Caco-2 (cell line): ENCODE data around the gene SPEM2. TPM values are rescaled to one million over a fixed set of nuclear protein-coding genes. Genes with fewer than 3 reads are reported as not detected.
A peak's percentile ranks its signal among the peaks of the same experiment; 100 is the strongest.

ENCODE experiments used
- BruUV-seq: library from RNA; stranded (reverse); fragments of 400-500 nt; replicated peaks from 2 replicates; lab custom pipeline; 2021; lab: Mats Ljungman, UMichigan
- CTCF ChIA-PET: fragments of 300-600 bp; sonication (Branson Sonifier 250); formaldehyde crosslinking; loops from one replicate; lab custom pipeline; 2022; ENCODE audit warnings: antibody characterized with exemption; lab: Charles Lee
- POLR2A ChIA-PET: fragments of 300-600 bp; sonication (Branson Sonifier 250); formaldehyde crosslinking; loops from one replicate; lab custom pipeline; 2022; ENCODE audit warnings: antibody characterized with exemption; lab: Charles Lee
- DNase-seq, 2 experiments: peaks; one replicate each; pipeline versions ENCODE4 v3.0.0 to v3.0.0-alpha.2; 2020 to 2022
- H3K27me3 ChIP-seq: replicated peaks from 2 replicates; pipeline ENCODE4 v1.6.0; 2011; ENCODE audit warnings: low read length; ENCODE audit not compliant: control insufficient read depth, insufficient read depth
- H3K36me3 ChIP-seq: 2 replicates; pipeline ENCODE4 v1.5.1; 2011; ENCODE audit warnings: low read length; ENCODE audit not compliant: control insufficient read depth, insufficient read depth
- H3K4me1 ChIP-seq: fragments of 250-450 bp; sonication (Bioruptor Pico); 2 replicates; pipeline ENCODE4 v1.5.1; 2020; ENCODE audit warnings: mild to moderate bottlenecking
- H3K4me3 ChIP-seq: 2 replicates; pipeline ENCODE4 v1.5.1; 2011; ENCODE audit warnings: low read depth, mild to moderate bottlenecking, control low read depth, low read length
- H3K9me3 ChIP-seq: fragments of 250-450 bp; sonication (Bioruptor Pico); 2 replicates; pipeline ENCODE4 v1.5.1; 2020; ENCODE audit warnings: mild to moderate bottlenecking, moderate library complexity
- H3K27ac Mint-ChIP-seq: one replicate; pipeline ENCODE4 v1.8.0; 2022; ENCODE audit warnings: mixed read lengths; ENCODE audit not compliant: unreplicated experiment
- H3K27me3 Mint-ChIP-seq: one replicate; pipeline ENCODE4 v1.8.0; 2022; ENCODE audit warnings: mixed read lengths; ENCODE audit not compliant: insufficient read depth, unreplicated experiment
- H3K36me3 Mint-ChIP-seq: one replicate; pipeline ENCODE4 v1.8.0; 2022; ENCODE audit warnings: mild to moderate bottlenecking, mixed read lengths; ENCODE audit not compliant: insufficient read depth, unreplicated experiment
- H3K4me1 Mint-ChIP-seq: one replicate; pipeline ENCODE4 v1.8.0; 2022; ENCODE audit warnings: low read depth, mixed read lengths; ENCODE audit not compliant: unreplicated experiment
- H3K4me3 Mint-ChIP-seq: one replicate; pipeline ENCODE4 v1.8.0; 2022; ENCODE audit warnings: mild to moderate bottlenecking, moderate library complexity, mixed read lengths; ENCODE audit not compliant: unreplicated experiment
- H3K9me3 Mint-ChIP-seq: one replicate; pipeline ENCODE4 v1.8.0; 2022; ENCODE audit warnings: mixed read lengths; ENCODE audit not compliant: unreplicated experiment
- intact Hi-C: fragments of 100-400 bp; cut with micrococcal nuclease; formaldehyde crosslinking; loops from one replicate; pipeline ENCODE4 v1.10.0; 2022; ENCODE audit not compliant: unreplicated experiment
- total RNA-seq: library from RNA; stranded (reverse); gene quantifications from 2 replicates; pipeline ENCODE4 v1.2.3, GENCODE V29; 2022
- TF ChIP-seq, protein P1 (sequence below), 2 experiments: fragments of 200-600 bp in 1 of 2; IDR thresholded peaks; 1 replicate in 1 of 2; 2 replicates in 1 of 2; pipeline versions ENCODE4 v1.5.1 to v1.8.0; 2011 to 2022; ENCODE audit warnings: antibody characterized with exemption in 1 of 2, control low read depth in 1 of 2, inconsistent platforms in 1 of 2, low read depth in 1 of 2, low read length in 1 of 2, mild to moderate bottlenecking in 1 of 2, moderate library complexity in 1 of 2; ENCODE audit not compliant: insufficient read depth in 1 of 2, severe bottlenecking in 1 of 2, unreplicated experiment in 1 of 2

The SPEM2 gene
- total RNA-seq, 1 experiment from 2014 or later, result not detected

DNA sequence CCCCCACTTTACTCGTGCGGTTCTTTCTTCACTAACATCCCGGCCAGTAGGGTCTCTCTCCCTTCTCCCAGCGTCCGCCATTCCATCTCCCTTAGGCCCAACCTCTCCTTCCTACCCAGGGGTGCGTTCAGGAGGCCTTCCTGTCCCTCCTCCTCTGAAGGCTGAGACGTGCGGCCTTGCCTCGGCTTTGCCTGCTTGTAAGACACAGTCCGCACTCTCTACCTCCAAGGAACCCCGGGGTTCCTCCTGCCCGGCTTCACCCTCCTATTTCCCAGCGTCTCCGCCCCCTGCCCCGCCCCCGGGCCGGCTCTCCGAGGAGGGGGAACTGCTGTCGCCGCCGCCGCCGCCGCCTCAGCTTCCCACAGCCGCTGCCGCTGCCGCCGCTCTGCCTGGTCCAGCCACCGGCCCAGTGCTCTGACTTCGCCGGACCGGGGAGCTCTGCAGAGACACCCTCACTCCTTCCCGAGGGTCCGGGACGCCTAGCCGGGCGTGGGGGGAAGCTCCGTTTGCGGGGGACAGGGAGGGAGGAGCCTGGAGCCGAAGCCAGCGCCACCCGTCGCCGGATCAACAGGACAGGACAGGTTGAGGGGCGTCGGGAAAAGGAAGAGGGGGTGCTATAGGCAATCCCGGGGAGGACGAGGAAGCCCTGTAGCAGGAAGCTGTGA lies 12.7 kb downstream of the SPEM2 start:
- H3K4me1 Mint-ChIP-seq, result peaks cover 6% of the 10 kb centered on the region
- no peaks in the 10 kb centered on the region for H3K27me3 Mint-ChIP-seq
- no peaks in the 10 kb centered on the region for H3K36me3 ChIP-seq
- no peaks in the 10 kb centered on the region for H3K27me3 ChIP-seq
- H3K4me1 ChIP-seq, result no peaks in the 10 kb centered on the region
- peaks cover 23% of the 10 kb centered on the region for H3K36me3 Mint-ChIP-seq
- ChIA-PET CTCF (interaction anchor here (0.6 kb wide), 1 partner anchor 78 kb away, joined by 3 read pairs; no protein-coding TSS in a partner anchor), POLR2A (interaction anchor here (0.5 kb wide), 1 partner anchor 46 kb away, joined by 4 read pairs; no protein-coding TSS in a partner anchor)
- intact Hi-C loops, result loop anchor here (1.0 to 5.0 kb wide), 3 partner anchors 45 to 249 kb away; partner anchors contain the start of genes TMEM95, TP53 and WRAP53
- BruUV-seq, result no TSS peak
- DNase-seq, result no peak
- H3K9me3 Mint-ChIP-seq, result no peaks in the 10 kb centered on the region
- H3K4me3 ChIP-seq, result no peak overlapping the region
- H3K9me3 ChIP-seq, result no peaks in the 10 kb centered on the region
- H3K4me3 Mint-ChIP-seq, result peak overlapping the region; percentile 89
- no peak overlapping the region for H3K27ac Mint-ChIP-seq
- TF ChIP-seq, protein P1, sequence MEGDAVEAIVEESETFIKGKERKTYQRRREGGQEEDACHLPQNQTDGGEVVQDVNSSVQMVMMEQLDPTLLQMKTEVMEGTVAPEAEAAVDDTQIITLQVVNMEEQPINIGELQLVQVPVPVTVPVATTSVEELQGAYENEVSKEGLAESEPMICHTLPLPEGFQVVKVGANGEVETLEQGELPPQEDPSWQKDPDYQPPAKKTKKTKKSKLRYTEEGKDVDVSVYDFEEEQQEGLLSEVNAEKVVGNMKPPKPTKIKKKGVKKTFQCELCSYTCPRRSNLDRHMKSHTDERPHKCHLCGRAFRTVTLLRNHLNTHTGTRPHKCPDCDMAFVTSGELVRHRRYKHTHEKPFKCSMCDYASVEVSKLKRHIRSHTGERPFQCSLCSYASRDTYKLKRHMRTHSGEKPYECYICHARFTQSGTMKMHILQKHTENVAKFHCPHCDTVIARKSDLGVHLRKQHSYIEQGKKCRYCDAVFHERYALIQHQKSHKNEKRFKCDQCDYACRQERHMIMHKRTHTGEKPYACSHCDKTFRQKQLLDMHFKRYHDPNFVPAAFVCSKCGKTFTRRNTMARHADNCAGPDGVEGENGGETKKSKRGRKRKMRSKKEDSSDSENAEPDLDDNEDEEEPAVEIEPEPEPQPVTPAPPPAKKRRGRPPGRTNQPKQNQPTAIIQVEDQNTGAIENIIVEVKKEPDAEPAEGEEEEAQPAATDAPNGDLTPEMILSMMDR (IDR thresholded peaks at IDR 0.05; ENCODE audit: insufficient read depth in 1 of 2, low read depth in 1 of 2, low read length in 1 of 2, severe bottlenecking in 1 of 2, unreplicated experiment in 1 of 2), result no peak

DNA sequence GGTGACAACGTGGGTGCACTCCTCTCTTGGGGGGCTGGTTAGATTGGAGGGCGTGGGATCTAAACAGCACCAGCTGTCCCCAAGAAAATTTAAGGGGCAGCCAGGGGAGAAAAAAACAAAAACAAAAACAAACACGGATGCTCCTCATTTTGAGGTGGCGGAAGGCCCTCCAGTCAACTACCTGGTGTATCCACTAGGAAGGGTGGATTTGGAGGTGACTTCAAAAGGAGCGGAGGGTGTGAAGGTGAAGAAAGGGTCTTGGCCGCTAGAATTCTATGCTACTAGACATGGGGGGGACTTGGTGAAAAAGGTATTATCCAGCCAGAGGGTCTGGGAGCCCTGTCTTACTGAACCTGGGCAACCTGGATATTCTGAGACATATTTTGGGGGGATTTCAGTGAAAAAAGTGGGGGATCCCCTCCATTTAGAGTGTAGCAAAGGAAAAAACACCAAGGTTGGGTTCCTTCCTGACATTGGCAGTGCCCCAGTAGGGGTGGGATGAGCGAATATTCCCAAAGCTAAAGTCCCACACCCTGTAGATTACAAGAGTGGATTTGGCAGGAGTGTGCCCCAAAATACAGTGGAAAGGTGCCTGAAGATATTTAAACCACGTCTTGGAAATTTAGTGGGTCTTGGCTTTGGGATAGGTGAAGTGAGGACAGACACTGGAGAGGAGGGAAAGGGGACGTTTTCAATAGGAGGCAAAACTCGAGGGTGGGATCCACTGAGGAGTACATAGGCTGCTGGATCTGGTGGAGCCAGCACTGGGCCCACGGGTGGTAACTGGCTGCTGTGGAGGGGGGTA lies 13.4 kb downstream of the SPEM2 start:
- no peak for DNase-seq
- H3K9me3 ChIP-seq, result no peaks in the 10 kb centered on the region
- peak overlapping the region; percentile 37 for H3K4me3 ChIP-seq
- Mint-ChIP-seq H3K27ac (no peak overlapping the region), H3K27me3 (no peaks in the 10 kb centered on the region), H3K4me3 (peak overlapping the region; percentile 89), H3K36me3 (peaks cover 23% of the 10 kb centered on the region), H3K4me1 (peaks cover 6% of the 10 kb centered on the region), H3K9me3 (no peaks in the 10 kb centered on the region)
- no peaks in the 10 kb centered on the region for H3K36me3 ChIP-seq
- ChIA-PET POLR2A (interaction anchor here (0.5 to 0.7 kb wide), 2 partner anchors 46 to 201 kb away, joined by 3 to 4 read pairs; no protein-coding TSS in a partner anchor), CTCF (interaction anchor here (1.7 kb wide), 1 partner anchor 63 kb away, joined by 8 read pairs; no protein-coding TSS in a partner anchor)
- TF ChIP-seq, protein P1 (IDR thresholded peaks at IDR 0.05; ENCODE audit: insufficient read depth in 1 of 2, low read depth in 1 of 2, low read length in 1 of 2, severe bottlenecking in 1 of 2, unreplicated experiment in 1 of 2), result no peak
- H3K27me3 ChIP-seq, result no peaks in the 10 kb centered on the region
- intact Hi-C loops, result loop anchor here (5.0 kb wide), 2 partner anchors 82 to 248 kb away; partner anchors contain the start of genes TMEM95, TP53 and WRAP53
- no peaks in the 10 kb centered on the region for H3K4me1 ChIP-seq
- no TSS peak for BruUV-seq
